Hepatocyte (in vitro differentiated cells): ENCODE measurements around the gene TIGD2.

Experiments
- EZH2 ChIP-seq: fragments of 200-600 bp; sonication (generic); IDR thresholded peaks from 2 replicates; pipeline ENCODE4 v1.6.1; 2016; ENCODE audit warnings: antibody characterized with exemption, mild to moderate bottlenecking, borderline replicate concordance
- TF ChIP-seq, protein P1 (sequence below): fragments of 200-600 bp; sonication (generic); IDR thresholded peaks from 2 replicates; pipeline ENCODE4 v1.5.1; 2016; ENCODE audit warnings: antibody characterized with exemption, mild to moderate bottlenecking; ENCODE audit not compliant: poor library complexity

DNA sequence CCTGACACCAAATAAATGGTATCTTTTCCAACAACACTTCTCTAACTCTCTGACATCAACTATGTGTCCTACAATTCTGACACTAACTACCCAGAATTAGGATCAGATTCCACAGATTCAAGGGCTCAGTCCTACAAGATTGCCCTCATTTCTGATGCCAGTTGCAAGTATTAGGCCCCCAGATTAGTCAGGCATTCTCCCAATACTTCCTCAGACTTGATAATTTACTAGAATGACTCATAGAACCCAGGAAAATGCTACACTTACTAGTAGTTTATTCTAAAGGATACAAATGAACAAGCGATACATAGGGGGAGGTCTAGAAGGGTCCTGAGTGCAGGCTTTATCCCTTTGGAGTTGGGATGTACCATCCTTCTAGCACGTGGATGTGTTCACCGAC is 8.5 kb downstream of the TIGD2 start:
- TF ChIP-seq, protein P1, sequence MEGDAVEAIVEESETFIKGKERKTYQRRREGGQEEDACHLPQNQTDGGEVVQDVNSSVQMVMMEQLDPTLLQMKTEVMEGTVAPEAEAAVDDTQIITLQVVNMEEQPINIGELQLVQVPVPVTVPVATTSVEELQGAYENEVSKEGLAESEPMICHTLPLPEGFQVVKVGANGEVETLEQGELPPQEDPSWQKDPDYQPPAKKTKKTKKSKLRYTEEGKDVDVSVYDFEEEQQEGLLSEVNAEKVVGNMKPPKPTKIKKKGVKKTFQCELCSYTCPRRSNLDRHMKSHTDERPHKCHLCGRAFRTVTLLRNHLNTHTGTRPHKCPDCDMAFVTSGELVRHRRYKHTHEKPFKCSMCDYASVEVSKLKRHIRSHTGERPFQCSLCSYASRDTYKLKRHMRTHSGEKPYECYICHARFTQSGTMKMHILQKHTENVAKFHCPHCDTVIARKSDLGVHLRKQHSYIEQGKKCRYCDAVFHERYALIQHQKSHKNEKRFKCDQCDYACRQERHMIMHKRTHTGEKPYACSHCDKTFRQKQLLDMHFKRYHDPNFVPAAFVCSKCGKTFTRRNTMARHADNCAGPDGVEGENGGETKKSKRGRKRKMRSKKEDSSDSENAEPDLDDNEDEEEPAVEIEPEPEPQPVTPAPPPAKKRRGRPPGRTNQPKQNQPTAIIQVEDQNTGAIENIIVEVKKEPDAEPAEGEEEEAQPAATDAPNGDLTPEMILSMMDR, result no peak
- no peak for TF ChIP-seq EZH2
